GM19025 (cell line): ENCODE data around the gene PHF23.
A peak's percentile ranks its signal among the peaks of the same experiment; 100 is the strongest.

Experiments
- ATAC-seq: cut with Tn5 transposase; IDR thresholded peaks from one replicate; pipeline ENCODE4 v1.9.1; 2021; ENCODE audit warnings: mild to moderate bottlenecking, low read depth, moderate library complexity; ENCODE audit not compliant: unreplicated experiment

Gene PHF23

GRCh38 chr17:7239091-7240027 is at the start of gene PHF23:
TSS of gene PHF23 (minus strand) at chr17:7239457. CDS start at chr17:7239279, 178 bp downstream.
- peak; percentile 38 for ATAC-seq

GRCh38 chr17:7285679-7286078 is 46.4 kb upstream of the PHF23 start:
- no peak for ATAC-seq

GRCh38 chr17:7284911-7285310 is 45.7 kb upstream of the PHF23 start:
- ATAC-seq: no peak

- ATAC-seq: no peak
These were observed 44.4 kb upstream of the PHF23 start for GRCh38 chr17:7283471-7284216.

- ATAC-seq: no peak
These were observed 43.6 kb upstream of the PHF23 start for GRCh38 chr17:7282752-7283321.

GRCh38 chr17:7281953-7282751 is 42.9 kb upstream of the PHF23 start:
- no peak for ATAC-seq

GRCh38 chr17:7281074-7281952 is 42.1 kb upstream of the PHF23 start, which contains the start of gene SLC2A4:
TSS of gene SLC2A4 (plus strand) at chr17:7281718. CDS start at chr17:7281935, 217 bp downstream.
- no peak for ATAC-seq

GRCh38 chr17:7280519-7281073 is 41.3 kb upstream of the PHF23 start:
- ATAC-seq: peak; percentile 51

GRCh38 chr17:7279448-7279847 is 40.2 kb upstream of the PHF23 start:
- ATAC-seq: no peak

- no peak for ATAC-seq
These were observed 27.5 kb upstream of the PHF23 start for GRCh38 chr17:7266784-7267183.

GRCh38 chr17:7263801-7264078 is 24.5 kb upstream of the PHF23 start:
- ATAC-seq: no peak

GRCh38 chr17:7262935-7263800 is 23.9 kb upstream of the PHF23 start:
- ATAC-seq: no peak

GRCh38 chr17:7262192-7262934 is 23.1 kb upstream of the PHF23 start, which contains the start of gene CLDN7:
TSS of gene CLDN7 (minus strand) at chr17:7262478. CDS start at chr17:7262043, 435 bp downstream.
- no peak for ATAC-seq

- ATAC-seq: no peak
These were observed 22.3 kb upstream of the PHF23 start for GRCh38 chr17:7261379-7262191.

- no peak for ATAC-seq
These were observed 21.6 kb upstream of the PHF23 start for GRCh38 chr17:7260651-7261378.

GRCh38 chr17:7260151-7260550 is 20.9 kb upstream of the PHF23 start:
- no peak for ATAC-seq
